ENCODE results near the gene AGER. TPM values are rescaled to one million over a fixed set of nuclear protein-coding genes. Genes with fewer than 3 reads are reported as not detected.

Gene AGER
- total and polyA plus RNA-seq, 9 of the 15 experiments (the other 6 are each of a cell fraction or from before 2014, with no cell fraction given) = 1.2 to 11.5 (median 4.1) TPM

DNA sequence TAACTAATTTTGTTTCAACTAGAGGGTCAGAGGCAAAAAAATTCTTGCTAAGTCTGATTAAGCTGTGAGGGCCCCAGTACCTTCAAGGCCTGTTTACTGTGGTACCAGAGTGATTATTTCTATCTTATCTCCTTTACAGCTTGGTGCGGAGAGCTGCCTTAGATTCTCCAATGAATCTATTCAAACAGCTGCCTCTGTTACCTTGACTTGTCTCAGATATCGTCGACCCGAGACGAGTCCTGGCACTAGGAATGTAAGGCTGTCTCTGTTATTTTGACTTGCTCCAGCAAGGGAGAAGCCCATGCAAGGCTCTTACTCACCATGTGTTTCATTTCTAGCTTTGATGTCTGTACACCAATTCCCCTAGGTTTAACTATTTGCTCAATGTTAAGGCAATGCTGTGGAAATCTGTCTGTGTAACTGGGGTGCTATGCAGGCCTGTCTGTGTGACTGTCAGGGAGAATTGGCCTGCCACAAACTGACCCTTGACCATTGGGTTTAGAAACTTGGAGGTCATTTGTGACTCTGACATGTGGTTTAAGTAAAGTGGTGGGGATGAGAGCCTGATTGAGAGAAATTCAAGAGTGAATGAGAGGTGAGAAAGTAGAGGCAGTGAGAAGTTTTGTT, 43.5 kb downstream of the AGER start (continued):
- TF ChIP-seq, protein P1, sequence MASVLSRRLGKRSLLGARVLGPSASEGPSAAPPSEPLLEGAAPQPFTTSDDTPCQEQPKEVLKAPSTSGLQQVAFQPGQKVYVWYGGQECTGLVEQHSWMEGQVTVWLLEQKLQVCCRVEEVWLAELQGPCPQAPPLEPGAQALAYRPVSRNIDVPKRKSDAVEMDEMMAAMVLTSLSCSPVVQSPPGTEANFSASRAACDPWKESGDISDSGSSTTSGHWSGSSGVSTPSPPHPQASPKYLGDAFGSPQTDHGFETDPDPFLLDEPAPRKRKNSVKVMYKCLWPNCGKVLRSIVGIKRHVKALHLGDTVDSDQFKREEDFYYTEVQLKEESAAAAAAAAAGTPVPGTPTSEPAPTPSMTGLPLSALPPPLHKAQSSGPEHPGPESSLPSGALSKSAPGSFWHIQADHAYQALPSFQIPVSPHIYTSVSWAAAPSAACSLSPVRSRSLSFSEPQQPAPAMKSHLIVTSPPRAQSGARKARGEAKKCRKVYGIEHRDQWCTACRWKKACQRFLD (CRISPR knock-in tag; IDR thresholded peaks at IDR 0.05) = no peak
- TF ChIP-seq EGR1 (conservative IDR thresholded peaks at IDR 0.05) (no peak), NCOA1 (IDR thresholded peaks at IDR 0.05; ENCODE audit: low read depth) (no peak), POLR3G (IDR thresholded peaks at IDR 0.05; ENCODE audit: extremely low read depth, insufficient read length, insufficient replicate concordance) (no peak), FUS (optimal IDR thresholded peaks at IDR 0.05; ENCODE audit: low read depth, low read length) (no peak), NCOR1 (IDR thresholded peaks at IDR 0.05) (peak; percentile 59; the same call in 1 of the 2 replicates), TEAD4 (IDR thresholded peaks at IDR 0.05; ENCODE audit: low read length) (0 out of 2 replicates have a peak, but pooled peaks have one; percentile 39), TEAD4 (CRISPR knock-in tag; IDR thresholded peaks at IDR 0.05; ENCODE audit: borderline replicate concordance) (no peak), ZSCAN32 (CRISPR knock-in tag; IDR thresholded peaks at IDR 0.05) (no peak), SMARCE1 (IDR thresholded peaks at IDR 0.05) (no peak), POLR2G (IDR thresholded peaks at IDR 0.05; ENCODE audit: low read depth, low read length) (no peak), SP1 (CRISPR knock-in tag; IDR thresholded peaks at IDR 0.05) (no peak), RB1 (IDR thresholded peaks at IDR 0.05; ENCODE audit: low read depth) (no peak), DIDO1 (tag; IDR thresholded peaks at IDR 0.05; ENCODE audit: low read depth) (no peak), RNF2 (IDR thresholded peaks at IDR 0.05) (no peak), MAFG (tag; conservative IDR thresholded peaks at IDR 0.05) (no peak), MCM2 (IDR thresholded peaks at IDR 0.05; ENCODE audit: low read depth) (no peak), TAL1 (IDR thresholded peaks at IDR 0.05) (peak; percentile 57; the same call in 1 of the 2 replicates), ZNF707 (CRISPR knock-in tag; conservative IDR thresholded peaks at IDR 0.05) (no peak), ESRRB (CRISPR knock-in tag; IDR thresholded peaks at IDR 0.05; ENCODE audit: borderline replicate concordance) (no peak), KAT7 (CRISPR knock-in tag; IDR thresholded peaks at IDR 0.05; ENCODE audit: borderline replicate concordance) (no peak)
- TF ChIP-seq, protein P2, sequence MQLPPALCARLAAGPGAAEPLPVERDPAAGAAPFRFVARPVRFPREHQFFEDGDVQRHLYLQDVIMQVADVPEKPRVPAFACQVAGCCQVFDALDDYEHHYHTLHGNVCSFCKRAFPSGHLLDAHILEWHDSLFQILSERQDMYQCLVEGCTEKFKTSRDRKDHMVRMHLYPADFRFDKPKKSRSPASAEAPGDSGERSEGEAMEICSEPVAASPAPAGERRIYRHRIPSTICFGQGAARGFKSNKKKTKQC (CRISPR knock-in tag; IDR thresholded peaks at IDR 0.05) = no peak
- TF ChIP-seq, protein P3, sequence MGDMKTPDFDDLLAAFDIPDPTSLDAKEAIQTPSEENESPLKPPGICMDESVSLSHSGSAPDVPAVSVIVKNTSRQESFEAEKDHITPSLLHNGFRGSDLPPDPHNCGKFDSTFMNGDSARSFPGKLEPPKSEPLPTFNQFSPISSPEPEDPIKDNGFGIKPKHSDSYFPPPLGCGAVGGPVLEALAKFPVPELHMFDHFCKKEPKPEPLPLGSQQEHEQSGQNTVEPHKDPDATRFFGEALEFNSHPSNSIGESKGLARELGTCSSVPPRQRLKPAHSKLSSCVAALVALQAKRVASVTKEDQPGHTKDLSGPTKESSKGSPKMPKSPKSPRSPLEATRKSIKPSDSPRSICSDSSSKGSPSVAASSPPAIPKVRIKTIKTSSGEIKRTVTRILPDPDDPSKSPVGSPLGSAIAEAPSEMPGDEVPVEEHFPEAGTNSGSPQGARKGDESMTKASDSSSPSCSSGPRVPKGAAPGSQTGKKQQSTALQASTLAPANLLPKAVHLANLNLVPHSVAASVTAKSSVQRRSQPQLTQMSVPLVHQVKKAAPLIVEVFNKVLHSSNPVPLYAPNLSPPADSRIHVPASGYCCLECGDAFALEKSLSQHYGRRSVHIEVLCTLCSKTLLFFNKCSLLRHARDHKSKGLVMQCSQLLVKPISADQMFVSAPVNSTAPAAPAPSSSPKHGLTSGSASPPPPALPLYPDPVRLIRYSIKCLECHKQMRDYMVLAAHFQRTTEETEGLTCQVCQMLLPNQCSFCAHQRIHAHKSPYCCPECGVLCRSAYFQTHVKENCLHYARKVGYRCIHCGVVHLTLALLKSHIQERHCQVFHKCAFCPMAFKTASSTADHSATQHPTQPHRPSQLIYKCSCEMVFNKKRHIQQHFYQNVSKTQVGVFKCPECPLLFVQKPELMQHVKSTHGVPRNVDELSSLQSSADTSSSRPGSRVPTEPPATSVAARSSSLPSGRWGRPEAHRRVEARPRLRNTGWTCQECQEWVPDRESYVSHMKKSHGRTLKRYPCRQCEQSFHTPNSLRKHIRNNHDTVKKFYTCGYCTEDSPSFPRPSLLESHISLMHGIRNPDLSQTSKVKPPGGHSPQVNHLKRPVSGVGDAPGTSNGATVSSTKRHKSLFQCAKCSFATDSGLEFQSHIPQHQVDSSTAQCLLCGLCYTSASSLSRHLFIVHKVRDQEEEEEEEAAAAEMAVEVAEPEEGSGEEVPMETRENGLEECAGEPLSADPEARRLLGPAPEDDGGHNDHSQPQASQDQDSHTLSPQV (IDR thresholded peaks at IDR 0.05) = no peak
- TF ChIP-seq, protein P4, sequence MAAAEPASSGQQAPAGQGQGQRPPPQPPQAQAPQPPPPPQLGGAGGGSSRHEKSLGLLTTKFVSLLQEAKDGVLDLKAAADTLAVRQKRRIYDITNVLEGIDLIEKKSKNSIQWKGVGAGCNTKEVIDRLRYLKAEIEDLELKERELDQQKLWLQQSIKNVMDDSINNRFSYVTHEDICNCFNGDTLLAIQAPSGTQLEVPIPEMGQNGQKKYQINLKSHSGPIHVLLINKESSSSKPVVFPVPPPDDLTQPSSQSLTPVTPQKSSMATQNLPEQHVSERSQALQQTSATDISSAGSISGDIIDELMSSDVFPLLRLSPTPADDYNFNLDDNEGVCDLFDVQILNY (CRISPR knock-in tag; IDR thresholded peaks at IDR 0.05) = no peak
